ENCODE results near the gene SMARCAL1. TPM values are rescaled to one million over a fixed set of nuclear protein-coding genes. Genes with fewer than 3 reads are reported as not detected.

SMARCAL1 gene
- total RNA-seq, 1 donor from 2014 or later = 5.3 TPM

DNA sequence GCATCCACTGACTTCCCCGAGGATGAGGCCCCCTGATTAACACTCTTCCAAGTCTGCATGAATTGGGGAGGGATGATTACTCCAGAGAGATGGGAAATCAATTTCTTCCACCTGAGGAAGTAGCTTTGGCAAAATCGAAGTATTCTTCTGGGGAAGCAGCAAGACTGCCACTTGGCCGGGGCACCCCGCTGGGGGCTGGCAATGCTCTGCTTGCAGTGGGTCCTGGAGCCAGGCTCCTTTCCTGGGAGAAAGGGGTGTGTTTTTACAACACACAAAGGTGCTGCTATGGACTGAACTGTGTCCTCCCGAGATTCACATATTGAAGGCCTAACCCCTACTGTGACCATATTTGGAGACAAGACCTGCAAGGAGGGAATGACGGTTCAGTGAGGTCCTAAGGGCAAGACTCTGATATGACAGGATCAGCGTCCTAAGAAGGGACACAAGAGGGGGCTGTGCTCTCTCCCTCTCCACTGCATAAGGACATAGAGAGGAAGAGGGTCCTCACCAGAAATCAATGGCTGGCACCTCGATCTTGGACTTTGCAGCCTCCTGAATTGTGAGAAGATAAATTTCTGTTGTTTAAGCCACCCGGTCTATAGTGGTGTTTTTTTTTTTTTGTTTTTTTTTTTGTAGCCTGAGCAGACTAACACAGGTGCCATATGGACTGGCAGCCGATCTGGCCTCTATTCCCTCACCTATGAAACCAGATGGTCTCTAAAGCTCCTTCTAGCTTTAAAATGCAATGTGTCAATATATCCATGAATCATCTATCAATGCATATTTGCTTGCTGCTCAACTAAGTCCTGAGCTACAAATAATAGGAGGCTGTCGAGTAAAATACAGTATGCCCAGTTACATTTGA, 3.6 kb upstream of the SMARCAL1 start:
- H3K4me3 ChIP-seq = no peak overlapping the region
- no peaks in the 10 kb centered on the region for H3K4me1 ChIP-seq
- H3K9me3 ChIP-seq = no peaks in the 10 kb centered on the region
- DNase-seq (ENCODE audit: low spot score in 2 of 2) = no peak
- intact Hi-C loops (cut with DNase I) = no loop called here
- no peaks in the 10 kb centered on the region for H3K36me3 ChIP-seq
- H3K27me3 ChIP-seq = no peaks in the 10 kb centered on the region
- TF ChIP-seq, protein P1, sequence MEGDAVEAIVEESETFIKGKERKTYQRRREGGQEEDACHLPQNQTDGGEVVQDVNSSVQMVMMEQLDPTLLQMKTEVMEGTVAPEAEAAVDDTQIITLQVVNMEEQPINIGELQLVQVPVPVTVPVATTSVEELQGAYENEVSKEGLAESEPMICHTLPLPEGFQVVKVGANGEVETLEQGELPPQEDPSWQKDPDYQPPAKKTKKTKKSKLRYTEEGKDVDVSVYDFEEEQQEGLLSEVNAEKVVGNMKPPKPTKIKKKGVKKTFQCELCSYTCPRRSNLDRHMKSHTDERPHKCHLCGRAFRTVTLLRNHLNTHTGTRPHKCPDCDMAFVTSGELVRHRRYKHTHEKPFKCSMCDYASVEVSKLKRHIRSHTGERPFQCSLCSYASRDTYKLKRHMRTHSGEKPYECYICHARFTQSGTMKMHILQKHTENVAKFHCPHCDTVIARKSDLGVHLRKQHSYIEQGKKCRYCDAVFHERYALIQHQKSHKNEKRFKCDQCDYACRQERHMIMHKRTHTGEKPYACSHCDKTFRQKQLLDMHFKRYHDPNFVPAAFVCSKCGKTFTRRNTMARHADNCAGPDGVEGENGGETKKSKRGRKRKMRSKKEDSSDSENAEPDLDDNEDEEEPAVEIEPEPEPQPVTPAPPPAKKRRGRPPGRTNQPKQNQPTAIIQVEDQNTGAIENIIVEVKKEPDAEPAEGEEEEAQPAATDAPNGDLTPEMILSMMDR (IDR thresholded peaks at IDR 0.05) = no peak
- no peak overlapping the region for H3K27ac ChIP-seq

DNA sequence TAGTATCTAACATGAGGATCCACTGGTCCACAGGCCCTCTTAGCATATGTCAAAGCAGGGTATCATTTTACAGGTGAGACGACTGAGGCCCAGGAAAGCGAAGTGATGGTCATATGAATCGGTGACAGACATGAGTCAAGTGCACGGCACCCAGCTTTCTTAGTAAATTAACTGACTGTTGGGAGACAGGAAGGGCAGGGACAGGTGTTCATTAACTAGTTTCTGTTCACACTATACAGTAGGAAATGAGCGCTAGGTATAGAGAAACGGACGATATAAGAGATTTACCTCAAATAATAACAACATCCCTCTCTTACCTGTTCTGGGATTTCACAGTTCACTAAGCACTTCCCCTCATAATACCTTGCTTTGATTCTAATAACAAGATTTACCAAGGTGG, 1.7 kb upstream of the SMARCAL1 start:
- TF ChIP-seq, protein P1 (IDR thresholded peaks at IDR 0.05) = no peak
- no peak overlapping the region for H3K27ac ChIP-seq
- H3K4me3 ChIP-seq = no peak overlapping the region
- H3K9me3 ChIP-seq = no peaks in the 10 kb centered on the region
- DNase-seq (ENCODE audit: low spot score in 2 of 2) = no peak
- peaks cover 3 to 11% of the 10 kb centered on the region in 2 donors for H3K36me3 ChIP-seq
- H3K27me3 ChIP-seq = no peaks in the 10 kb centered on the region
- intact Hi-C loops (cut with DNase I) = loop anchor here (5.0 kb wide), 1 partner anchor 293 kb away; no protein-coding TSS in a partner anchor
- no peaks in the 10 kb centered on the region for H3K4me1 ChIP-seq

DNA sequence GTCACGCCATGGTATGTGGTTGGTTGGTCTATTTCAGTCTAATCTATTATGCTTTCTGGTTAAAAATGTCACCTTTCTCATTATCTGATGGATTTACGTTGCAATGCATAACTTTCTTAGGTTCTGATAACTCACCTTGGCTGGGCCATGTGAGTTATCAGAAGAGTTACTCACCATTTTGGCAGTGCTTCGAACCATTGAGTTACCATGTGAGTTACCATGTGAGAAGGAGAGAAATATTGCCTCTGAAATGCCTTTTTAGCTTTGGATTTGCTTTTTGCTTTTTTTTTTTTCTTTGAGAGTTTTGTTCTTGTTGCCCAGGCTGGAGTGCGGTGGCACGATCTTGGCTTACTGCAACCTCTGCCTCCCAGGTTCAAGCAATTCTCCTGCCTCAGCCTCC, 1.6 kb downstream of the SMARCAL1 start:
- Histone ChIP-seq H3K27ac (no peak overlapping the region), H3K9me3 (no peaks in the 10 kb centered on the region), H3K27me3 (no peaks in the 10 kb centered on the region), H3K36me3 (peaks cover 12 to 29% of the 10 kb centered on the region in 2 donors), H3K4me3 (no peak overlapping the region), H3K4me1 (no peaks in the 10 kb centered on the region)
- no peak for DNase-seq (ENCODE audit: low spot score in 2 of 2)
- intact Hi-C loops (cut with DNase I) = loop anchor here (5.0 kb wide), 1 partner anchor 297 kb away; no protein-coding TSS in a partner anchor
- TF ChIP-seq, protein P1 (IDR thresholded peaks at IDR 0.05) = no peak

DNA sequence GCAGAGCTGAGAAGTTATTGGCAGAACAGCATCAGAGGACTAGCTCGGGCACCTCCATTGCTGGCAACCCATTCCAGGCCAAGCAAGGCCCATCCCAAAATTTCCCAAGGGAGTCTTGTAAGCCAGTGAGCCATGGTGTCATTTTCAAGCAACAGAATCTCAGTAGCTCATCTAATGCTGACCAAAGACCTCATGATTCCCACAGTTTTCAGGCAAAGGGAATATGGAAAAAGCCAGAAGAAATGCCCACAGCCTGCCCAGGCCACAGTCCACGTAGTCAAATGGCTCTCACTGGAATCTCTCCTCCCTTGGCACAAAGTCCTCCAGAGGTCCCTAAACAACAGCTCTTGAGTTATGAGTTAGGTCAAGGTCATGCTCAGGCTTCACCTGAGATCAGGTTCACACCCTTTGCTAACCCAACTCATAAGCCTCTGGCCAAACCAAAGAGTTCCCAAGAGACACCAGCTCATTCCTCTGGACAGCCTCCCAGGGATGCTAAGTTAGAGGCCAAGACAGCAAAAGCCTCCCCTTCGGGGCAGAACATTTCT, 2.6 kb downstream of the SMARCAL1 start:
- TF ChIP-seq, protein P1 (IDR thresholded peaks at IDR 0.05) = no peak
- intact Hi-C loops (cut with DNase I) = loop anchor here (5.0 kb wide), 1 partner anchor 298 kb away; no protein-coding TSS in a partner anchor

DNA sequence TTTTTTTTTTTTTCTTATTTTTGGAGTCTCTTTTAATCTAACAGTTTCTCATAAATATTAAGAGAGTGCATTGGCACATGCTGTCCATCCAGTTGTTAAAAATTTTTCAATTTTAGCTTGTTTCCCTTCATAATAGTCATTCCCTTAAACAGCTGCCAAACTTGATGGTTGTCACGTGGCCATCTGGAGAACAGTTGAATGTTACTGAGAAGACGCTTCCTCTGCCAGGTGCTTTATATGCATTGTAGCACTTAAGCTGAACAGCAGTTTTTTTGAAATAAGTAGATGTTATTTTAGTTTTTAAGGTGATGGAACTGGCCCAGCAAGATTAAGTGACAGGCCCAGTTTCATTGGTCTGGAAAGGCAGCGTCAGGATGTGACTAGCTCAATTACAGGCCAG, 3.3 kb downstream of the SMARCAL1 start:
- Histone ChIP-seq H3K4me1 (no peaks in the 10 kb centered on the region), H3K27ac (no peak overlapping the region), H3K27me3 (no peaks in the 10 kb centered on the region), H3K36me3 (peaks cover 17 to 44% of the 10 kb centered on the region in 2 donors), H3K9me3 (no peaks in the 10 kb centered on the region), H3K4me3 (no peak overlapping the region)
- DNase-seq (ENCODE audit: low spot score in 2 of 2) = no peak
- TF ChIP-seq, protein P1 (IDR thresholded peaks at IDR 0.05) = no peak
- intact Hi-C loops (cut with DNase I) = no loop called here

More for the DNA sequence above, 2.6 kb downstream of the SMARCAL1 start:
- Histone ChIP-seq H3K4me1 (no peaks in the 10 kb centered on the region), H3K9me3 (no peaks in the 10 kb centered on the region), H3K27ac (no peak overlapping the region), H3K36me3 (peaks cover 12 to 37% of the 10 kb centered on the region in 2 donors), H3K27me3 (no peaks in the 10 kb centered on the region), H3K4me3 (no peak overlapping the region)
- DNase-seq (ENCODE audit: low spot score in 2 of 2) = no peak
